ENCODE measurements around the gene RHBDD1. TPM values are rescaled to one million over a fixed set of nuclear protein-coding genes. Genes with fewer than 3 reads are reported as not detected.

Gene RHBDD1
- total and polyA plus RNA-seq, 2 donors from 2014 or later: 8.3 to 49.9 TPM

DNA sequence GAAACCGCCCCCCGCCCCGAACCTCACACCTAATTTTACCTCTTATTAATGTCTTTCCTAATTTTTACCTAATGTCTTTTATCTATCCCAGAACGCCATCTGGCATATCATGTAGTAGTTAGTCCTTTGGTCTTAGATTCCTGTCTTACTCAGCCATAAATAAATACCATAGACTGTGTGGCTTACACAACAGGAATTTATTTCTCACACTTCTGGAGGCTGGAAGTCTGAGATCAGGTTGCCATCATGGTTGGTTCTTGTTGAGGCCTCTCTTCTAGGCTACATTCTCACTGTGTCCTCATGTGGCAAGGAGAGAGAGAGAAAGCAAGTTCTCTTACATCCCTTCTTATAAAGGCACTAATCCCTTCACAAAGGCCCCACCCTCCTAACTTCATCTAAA, 46.8 kb downstream of the RHBDD1 start:
- no peak for FAIRE-seq
- TF ChIP-seq, protein P1, sequence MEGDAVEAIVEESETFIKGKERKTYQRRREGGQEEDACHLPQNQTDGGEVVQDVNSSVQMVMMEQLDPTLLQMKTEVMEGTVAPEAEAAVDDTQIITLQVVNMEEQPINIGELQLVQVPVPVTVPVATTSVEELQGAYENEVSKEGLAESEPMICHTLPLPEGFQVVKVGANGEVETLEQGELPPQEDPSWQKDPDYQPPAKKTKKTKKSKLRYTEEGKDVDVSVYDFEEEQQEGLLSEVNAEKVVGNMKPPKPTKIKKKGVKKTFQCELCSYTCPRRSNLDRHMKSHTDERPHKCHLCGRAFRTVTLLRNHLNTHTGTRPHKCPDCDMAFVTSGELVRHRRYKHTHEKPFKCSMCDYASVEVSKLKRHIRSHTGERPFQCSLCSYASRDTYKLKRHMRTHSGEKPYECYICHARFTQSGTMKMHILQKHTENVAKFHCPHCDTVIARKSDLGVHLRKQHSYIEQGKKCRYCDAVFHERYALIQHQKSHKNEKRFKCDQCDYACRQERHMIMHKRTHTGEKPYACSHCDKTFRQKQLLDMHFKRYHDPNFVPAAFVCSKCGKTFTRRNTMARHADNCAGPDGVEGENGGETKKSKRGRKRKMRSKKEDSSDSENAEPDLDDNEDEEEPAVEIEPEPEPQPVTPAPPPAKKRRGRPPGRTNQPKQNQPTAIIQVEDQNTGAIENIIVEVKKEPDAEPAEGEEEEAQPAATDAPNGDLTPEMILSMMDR (IDR thresholded peaks at IDR 0.05; ENCODE audit: borderline replicate concordance, extremely low read depth, insufficient read depth): no peak
- Histone ChIP-seq H3K9me3 (ENCODE audit: control insufficient read depth in 2 of 3, insufficient read depth in 1 of 3, low read length in 3 of 3) (peaks cover 0 to 3% (median 0%) of the 10 kb centered on the region in 3 donors), H3K4me3 (ENCODE audit: low read length in 3 of 3) (no peak overlapping the region), H3K27me3 (ENCODE audit: control insufficient read depth, insufficient read depth, low read length) (no peaks in the 10 kb centered on the region), H3K36me3 (ENCODE audit: control insufficient read depth in 2 of 3, insufficient read depth in 3 of 3, low read length in 3 of 3) (no peaks in the 10 kb centered on the region), H3K4me1 (ENCODE audit: control insufficient read depth in 2 of 3, insufficient read depth in 2 of 3, low read depth in 1 of 3, low read length in 3 of 3) (no peaks in the 10 kb centered on the region), H3K9ac (ENCODE audit: low read length in 3 of 3) (no peak overlapping the region), H3K27ac (ENCODE audit: low read depth in 2 of 2, low read length in 2 of 2) (no peak overlapping the region)
- intact Hi-C loops (cut with DNase I): no loop called here
- DNase-seq: no peak

DNA sequence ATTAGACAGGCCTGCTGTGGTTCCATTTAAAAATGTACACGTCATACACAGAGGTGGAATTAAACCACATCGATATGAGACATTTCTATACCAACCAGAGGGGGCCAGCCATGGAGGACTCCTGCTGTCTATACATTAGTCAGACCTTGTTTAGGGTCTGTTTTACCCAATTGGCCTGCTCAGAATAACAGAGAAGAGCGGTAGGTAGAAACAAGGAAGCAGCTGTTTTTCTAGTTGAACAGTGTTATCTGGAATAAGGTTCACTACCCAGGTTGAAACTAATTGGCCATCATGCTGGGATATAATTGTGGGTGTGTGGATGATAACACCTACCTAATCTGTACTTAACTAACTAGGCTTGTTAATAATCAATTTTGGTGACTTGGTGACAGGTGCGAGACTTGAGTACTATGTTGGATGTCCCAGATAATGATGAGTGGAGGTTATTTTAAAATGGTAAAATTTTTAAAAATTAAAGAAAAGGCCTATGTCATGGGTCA, 47.5 kb downstream of the RHBDD1 start:
- Histone ChIP-seq H3K36me3 (ENCODE audit: control insufficient read depth in 2 of 3, insufficient read depth in 3 of 3, low read length in 3 of 3) (no peaks in the 10 kb centered on the region), H3K9me3 (ENCODE audit: control insufficient read depth in 2 of 3, insufficient read depth in 1 of 3, low read length in 3 of 3) (peaks cover 0 to 3% (median 0%) of the 10 kb centered on the region in 3 donors), H3K9ac (ENCODE audit: low read length in 3 of 3) (no peak overlapping the region), H3K4me3 (ENCODE audit: low read length in 3 of 3) (no peak overlapping the region), H3K4me1 (ENCODE audit: control insufficient read depth in 2 of 3, insufficient read depth in 2 of 3, low read depth in 1 of 3, low read length in 3 of 3) (no peaks in the 10 kb centered on the region), H3K27ac (ENCODE audit: low read depth in 2 of 2, low read length in 2 of 2) (no peak overlapping the region), H3K27me3 (ENCODE audit: control insufficient read depth, insufficient read depth, low read length) (no peaks in the 10 kb centered on the region)
- no peak for DNase-seq
- intact Hi-C loops (cut with DNase I): no loop called here
- TF ChIP-seq, protein P1 (IDR thresholded peaks at IDR 0.05; ENCODE audit: borderline replicate concordance, extremely low read depth, insufficient read depth): no peak
- no peak for FAIRE-seq

DNA sequence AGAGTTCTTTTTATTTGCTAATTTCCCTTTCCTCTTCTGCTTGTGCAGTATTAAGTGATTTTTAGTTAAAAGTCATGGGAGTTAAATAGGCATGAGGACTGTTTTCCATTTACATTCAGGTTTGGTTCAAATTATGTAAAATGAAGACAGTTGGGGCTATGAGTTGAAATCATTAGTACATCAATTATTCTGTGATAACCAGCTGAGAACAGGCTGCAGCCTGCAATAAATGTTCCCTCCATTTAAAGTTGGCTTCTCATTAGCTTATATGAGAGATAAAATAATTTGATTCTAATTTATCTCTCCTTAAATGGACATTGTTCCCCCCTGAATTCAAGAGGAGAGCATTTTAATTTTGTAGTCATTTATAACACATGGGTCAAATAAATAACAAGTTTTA, 48.3 kb downstream of the RHBDD1 start:
- Histone ChIP-seq H3K4me1 (ENCODE audit: control insufficient read depth in 2 of 3, insufficient read depth in 2 of 3, low read depth in 1 of 3, low read length in 3 of 3) (no peaks in the 10 kb centered on the region), H3K9me3 (ENCODE audit: control insufficient read depth in 2 of 3, insufficient read depth in 1 of 3, low read length in 3 of 3) (peaks cover 0 to 3% (median 0%) of the 10 kb centered on the region in 3 donors), H3K27ac (ENCODE audit: low read depth in 2 of 2, low read length in 2 of 2) (no peak overlapping the region), H3K36me3 (ENCODE audit: control insufficient read depth in 2 of 3, insufficient read depth in 3 of 3, low read length in 3 of 3) (no peaks in the 10 kb centered on the region), H3K27me3 (ENCODE audit: control insufficient read depth, insufficient read depth, low read length) (no peaks in the 10 kb centered on the region), H3K4me3 (ENCODE audit: low read length in 3 of 3) (no peak overlapping the region), H3K9ac (ENCODE audit: low read length in 3 of 3) (no peak overlapping the region)
- DNase-seq (peak in 1 of 5 donors; percentile 5), FAIRE-seq (no peak)
- TF ChIP-seq, protein P1 (IDR thresholded peaks at IDR 0.05; ENCODE audit: borderline replicate concordance, extremely low read depth, insufficient read depth): no peak
- intact Hi-C loops (cut with DNase I): no loop called here

Data from kidney (tissue), 14 donors.